Activated naive CD8-positive, alpha-beta T cell (primary cell): Measurements from ENCODE around the gene ASTN1.

Source experiments
- H3K27ac Mint-ChIP-seq: one replicate; pipeline ENCODE4 v1.8.0; 2021; ENCODE audit warnings: mixed read lengths
- H3K27me3 Mint-ChIP-seq: one replicate; pipeline ENCODE4 v1.8.0; 2021; ENCODE audit warnings: mixed read lengths
- H3K36me3 Mint-ChIP-seq: one replicate; pipeline ENCODE4 v1.8.0; 2021; ENCODE audit warnings: mixed read lengths
- H3K4me1 Mint-ChIP-seq: one replicate; pipeline ENCODE4 v1.8.0; 2021; ENCODE audit warnings: low read depth, mixed read lengths
- H3K4me3 Mint-ChIP-seq: one replicate; pipeline ENCODE4 v1.8.0; 2021; ENCODE audit warnings: mild to moderate bottlenecking, mixed read lengths
- H3K9me3 Mint-ChIP-seq: one replicate; pipeline ENCODE4 v1.8.0; 2021; ENCODE audit warnings: low read depth, mixed read lengths

ASTN1 gene

DNA sequence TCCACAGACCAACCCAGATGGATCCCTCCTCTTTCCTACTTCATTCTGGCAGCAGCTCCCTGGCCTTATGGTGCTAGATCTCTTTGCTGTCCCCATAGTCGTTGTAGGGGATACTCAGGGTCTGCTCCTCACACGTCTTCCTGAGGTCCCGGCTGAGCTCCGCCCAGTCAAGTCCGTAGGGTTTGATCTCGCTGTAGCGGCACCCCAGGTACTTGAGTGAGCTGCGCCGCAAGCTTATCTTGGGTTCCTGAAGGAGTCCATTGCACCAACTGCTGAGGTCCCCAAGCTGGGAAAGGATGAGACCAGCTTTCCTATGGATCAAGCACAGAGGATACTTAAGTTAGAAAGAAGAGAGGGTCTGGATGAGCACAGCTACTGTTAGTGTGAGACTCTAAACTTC is 300.3 kb downstream of the ASTN1 start:
- Mint-ChIP-seq H3K4me3 (no peak overlapping the region), H3K36me3 (no peaks in the 10 kb centered on the region), H3K9me3 (peaks cover 7% of the 10 kb centered on the region), H3K4me1 (no peaks in the 10 kb centered on the region), H3K27ac (no peak overlapping the region), H3K27me3 (peaks cover 3% of the 10 kb centered on the region)

DNA sequence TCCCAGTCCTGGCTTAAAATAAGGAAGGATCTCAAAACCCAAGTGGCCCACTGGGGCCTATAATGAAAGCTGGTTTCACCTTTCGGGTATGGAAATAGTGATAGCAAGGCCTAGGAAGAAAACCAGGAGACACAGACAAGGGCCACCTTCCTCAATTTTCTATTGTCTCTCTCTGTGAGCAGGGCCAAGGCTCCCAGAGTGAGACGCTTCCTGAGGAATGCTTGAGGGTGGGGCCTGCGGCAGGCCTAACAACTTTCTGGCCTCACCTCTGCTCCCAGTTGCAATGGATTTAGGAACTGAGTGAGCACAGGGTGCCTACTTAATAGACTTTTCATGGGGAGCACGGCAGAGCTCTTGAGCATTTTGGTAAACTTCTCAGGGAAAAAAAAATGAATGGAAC is 300.9 kb downstream of the ASTN1 start:
- Mint-ChIP-seq H3K4me1 (no peaks in the 10 kb centered on the region), H3K27me3 (peaks cover 3% of the 10 kb centered on the region), H3K9me3 (peaks cover 7% of the 10 kb centered on the region), H3K27ac (no peak overlapping the region), H3K4me3 (no peak overlapping the region), H3K36me3 (no peaks in the 10 kb centered on the region)

DNA sequence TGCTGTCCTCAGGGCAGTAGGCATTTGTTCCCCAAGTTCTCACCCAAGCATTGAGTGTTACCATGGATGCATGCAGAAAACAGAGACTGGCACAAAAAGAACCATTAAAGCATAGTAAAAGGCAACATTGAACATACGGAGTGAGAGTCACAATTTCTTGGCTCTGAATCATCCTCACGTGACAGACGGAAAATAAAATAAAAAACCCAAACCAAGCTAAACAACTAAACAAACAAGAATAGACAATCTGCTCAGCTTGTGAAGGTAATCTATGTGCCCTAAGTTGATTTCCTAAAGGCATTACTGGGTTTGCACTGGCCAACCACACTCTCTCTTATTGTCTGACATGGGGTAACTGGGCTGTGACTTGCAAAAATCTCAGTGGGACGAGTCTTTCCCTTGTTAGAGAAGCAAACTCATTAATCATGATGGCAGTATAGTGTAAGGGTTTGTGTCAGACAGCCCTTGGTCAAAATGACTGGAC is 306.0 kb downstream of the ASTN1 start:
- peaks cover 3% of the 10 kb centered on the region for H3K27me3 Mint-ChIP-seq
- H3K4me3 Mint-ChIP-seq: no peak overlapping the region
- H3K4me1 Mint-ChIP-seq: no peaks in the 10 kb centered on the region
- H3K27ac Mint-ChIP-seq: no peak overlapping the region
- peaks cover 7% of the 10 kb centered on the region for H3K9me3 Mint-ChIP-seq
- no peaks in the 10 kb centered on the region for H3K36me3 Mint-ChIP-seq

DNA sequence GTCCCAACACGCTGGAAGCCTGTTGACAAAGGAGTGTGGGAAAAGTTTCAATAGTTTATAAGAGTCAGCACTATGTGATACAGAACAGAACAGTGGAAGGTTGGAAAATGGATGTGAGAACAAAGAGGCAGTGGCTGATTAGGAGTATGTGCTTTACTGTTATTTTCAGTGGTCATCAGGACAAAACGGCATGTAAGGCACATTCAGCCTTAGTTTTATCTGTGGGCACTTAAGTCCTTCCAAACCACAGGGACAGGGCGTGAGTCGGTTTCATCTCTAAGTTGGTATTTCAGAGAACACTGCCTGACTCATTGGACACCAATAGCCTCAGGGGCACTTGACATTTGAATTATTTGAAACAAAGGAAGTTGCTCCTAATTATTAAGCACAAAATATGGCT is 306.9 kb downstream of the ASTN1 start:
- Mint-ChIP-seq H3K4me3 (no peak overlapping the region), H3K27me3 (peaks cover 3% of the 10 kb centered on the region), H3K27ac (no peak overlapping the region), H3K9me3 (peaks cover 7% of the 10 kb centered on the region), H3K36me3 (no peaks in the 10 kb centered on the region), H3K4me1 (no peaks in the 10 kb centered on the region)

DNA sequence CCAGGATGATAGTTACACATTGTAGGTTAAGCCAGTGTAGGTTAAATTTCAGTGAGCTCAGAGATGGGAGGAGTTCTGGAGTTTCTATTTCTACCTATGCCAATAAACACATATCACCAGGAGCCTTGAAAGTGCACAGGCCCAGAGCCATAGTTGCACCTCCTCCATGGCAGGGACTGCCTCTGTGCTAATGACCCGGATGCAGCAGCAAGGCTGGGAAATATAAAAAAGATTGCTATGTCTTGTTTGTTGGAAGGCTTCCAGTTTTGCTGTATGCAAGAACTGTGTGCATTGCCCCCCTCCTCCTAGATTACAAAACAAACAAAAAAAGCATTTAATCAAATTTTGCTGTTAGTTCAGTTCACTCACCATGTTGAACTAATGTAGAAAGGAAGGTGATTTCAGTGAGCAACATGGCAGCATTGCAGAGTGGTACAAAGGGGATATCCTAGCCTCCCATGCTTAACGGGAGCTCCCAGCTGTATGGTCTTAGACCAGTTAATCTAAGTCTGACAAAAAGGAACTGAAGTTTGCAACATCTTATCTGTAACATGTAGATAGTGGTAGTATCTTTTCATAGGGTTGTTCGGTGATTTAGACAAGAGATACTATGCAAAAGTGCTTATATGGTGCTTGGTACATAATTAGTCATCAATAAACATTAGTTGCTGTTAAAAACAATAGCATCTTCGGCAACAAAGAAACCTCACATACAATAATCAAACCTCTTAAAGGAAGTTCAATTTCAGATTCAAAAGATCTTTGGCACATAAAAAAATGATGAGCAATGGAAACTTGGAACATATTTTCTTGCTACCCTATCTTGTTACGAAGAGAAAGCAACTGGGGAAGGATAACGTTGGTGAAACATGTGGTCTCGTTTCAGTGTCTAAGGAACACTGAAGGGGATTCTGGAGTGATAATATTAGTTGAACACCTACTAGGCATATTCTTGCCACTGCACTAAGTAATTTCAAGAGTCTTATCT is 309.5 kb downstream of the ASTN1 start:
- Mint-ChIP-seq H3K27ac (no peak overlapping the region), H3K4me3 (no peak overlapping the region)

DNA sequence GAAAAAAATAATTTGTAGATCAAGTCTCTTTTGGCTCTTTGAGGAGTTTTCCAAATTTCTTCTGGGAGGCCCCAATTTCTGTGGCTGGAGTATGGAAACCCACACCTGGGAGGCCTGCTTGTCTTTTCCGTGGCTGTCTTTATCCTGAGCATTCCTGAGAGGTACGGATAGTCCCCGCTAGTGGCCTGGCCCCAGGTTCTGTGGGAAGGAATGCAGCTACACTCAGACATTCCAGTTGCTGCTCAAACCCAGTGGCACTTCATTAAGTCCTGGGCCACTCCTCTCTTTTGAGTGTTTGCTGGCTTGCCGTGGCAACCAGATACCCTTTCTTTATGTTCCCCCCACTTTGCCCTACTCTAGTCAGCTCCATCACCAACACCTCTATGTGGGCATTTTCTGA is 310.4 kb downstream of the ASTN1 start:
- Mint-ChIP-seq H3K27ac (no peak overlapping the region), H3K9me3 (no peaks in the 10 kb centered on the region), H3K4me3 (no peak overlapping the region), H3K36me3 (no peaks in the 10 kb centered on the region), H3K27me3 (peaks cover 2% of the 10 kb centered on the region), H3K4me1 (no peaks in the 10 kb centered on the region)

More for the DNA sequence above, 309.5 kb downstream of the ASTN1 start:
- H3K27me3 Mint-ChIP-seq: peaks cover 5% of the 10 kb centered on the region
- H3K4me1 Mint-ChIP-seq: no peaks in the 10 kb centered on the region
- no peaks in the 10 kb centered on the region for H3K9me3 Mint-ChIP-seq
- H3K36me3 Mint-ChIP-seq: no peaks in the 10 kb centered on the region

DNA sequence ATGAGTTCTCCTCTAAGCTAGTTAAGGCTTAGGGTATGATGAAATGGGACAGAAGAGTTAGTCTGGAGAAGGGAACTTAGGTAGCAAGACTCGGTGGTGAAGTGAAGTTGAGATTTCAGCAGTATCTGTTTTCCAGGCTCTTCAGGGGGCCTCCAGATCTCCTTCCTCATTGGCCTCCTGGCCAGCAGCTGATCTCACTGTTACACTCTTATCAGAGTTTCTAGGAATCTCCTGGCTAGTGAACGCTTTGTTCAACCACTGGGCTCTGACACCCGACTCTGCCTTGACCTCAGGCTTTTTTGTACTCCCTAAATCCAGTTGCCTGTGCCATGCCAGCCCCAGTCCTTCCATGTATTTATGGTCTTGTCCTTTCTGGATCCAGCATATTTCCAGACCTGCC is 311.0 kb downstream of the ASTN1 start:
- H3K27me3 Mint-ChIP-seq: peaks cover 2% of the 10 kb centered on the region
- H3K9me3 Mint-ChIP-seq: no peaks in the 10 kb centered on the region
- H3K4me3 Mint-ChIP-seq: no peak overlapping the region
- H3K4me1 Mint-ChIP-seq: no peaks in the 10 kb centered on the region
- no peak overlapping the region for H3K27ac Mint-ChIP-seq
- no peaks in the 10 kb centered on the region for H3K36me3 Mint-ChIP-seq

DNA sequence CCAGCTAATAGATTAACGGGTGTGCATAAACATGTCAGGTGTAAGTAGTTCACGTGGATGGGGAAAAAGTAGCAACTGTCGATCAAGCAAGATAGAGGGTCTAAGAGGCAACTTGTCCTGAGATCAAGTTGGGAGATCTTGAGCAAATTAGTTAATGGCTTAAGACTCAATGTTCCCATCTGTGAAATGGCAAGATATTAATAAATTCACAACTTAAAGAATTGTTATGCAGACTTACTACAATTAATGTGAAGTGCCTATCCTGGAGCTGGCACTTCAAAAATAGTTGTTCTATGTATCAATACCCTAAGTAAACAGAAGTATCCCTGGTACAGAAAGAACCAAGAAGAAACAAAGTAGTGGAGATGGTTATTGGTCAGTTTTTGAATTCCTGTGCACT is 312.4 kb downstream of the ASTN1 start:
- Mint-ChIP-seq H3K36me3 (no peaks in the 10 kb centered on the region), H3K9me3 (no peaks in the 10 kb centered on the region), H3K27me3 (peaks cover 2% of the 10 kb centered on the region), H3K4me3 (no peak overlapping the region), H3K4me1 (no peaks in the 10 kb centered on the region), H3K27ac (no peak overlapping the region)

DNA sequence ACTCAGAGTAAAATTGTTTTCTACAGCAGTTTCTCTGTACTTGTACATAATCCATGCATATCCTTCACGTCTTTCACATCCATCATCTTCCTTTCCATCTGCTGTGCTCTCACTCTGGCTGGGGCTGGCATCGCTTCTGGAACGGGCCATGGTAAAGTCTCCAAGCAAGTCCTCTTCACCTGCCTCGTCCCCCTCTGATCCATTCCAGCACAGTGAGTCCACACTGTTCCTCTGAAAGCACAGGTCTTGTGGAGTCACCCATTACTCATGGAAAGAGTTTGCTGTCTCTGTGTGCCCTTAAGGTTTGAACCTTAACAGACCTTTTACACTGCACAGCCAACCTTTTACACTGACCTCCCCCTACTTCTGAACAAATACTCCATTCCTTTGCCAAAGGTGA is 313.6 kb downstream of the ASTN1 start:
- no peaks in the 10 kb centered on the region for H3K9me3 Mint-ChIP-seq
- H3K4me1 Mint-ChIP-seq: no peaks in the 10 kb centered on the region
- no peak overlapping the region for H3K27ac Mint-ChIP-seq
- H3K4me3 Mint-ChIP-seq: no peak overlapping the region
- H3K36me3 Mint-ChIP-seq: no peaks in the 10 kb centered on the region
- H3K27me3 Mint-ChIP-seq: peaks cover 2% of the 10 kb centered on the region

DNA sequence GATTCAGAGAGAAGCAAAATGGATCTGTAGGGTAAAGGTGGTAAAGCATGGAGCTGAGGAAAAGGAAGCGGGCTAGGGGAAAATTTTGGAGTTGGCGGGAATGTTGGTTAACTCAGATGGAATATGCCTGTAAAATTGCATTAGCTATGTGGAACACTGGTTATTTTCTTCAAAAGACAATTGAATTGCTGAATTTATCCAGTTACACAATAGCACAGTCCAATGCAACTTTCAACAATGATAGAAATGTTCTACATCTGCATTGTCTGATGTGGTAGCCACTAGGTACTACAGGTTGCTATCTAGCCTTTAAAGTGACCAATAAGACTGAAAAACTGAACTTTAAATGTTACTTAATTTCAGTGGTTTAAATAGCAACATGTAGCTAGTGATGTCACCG is 315.2 kb downstream of the ASTN1 start:
- Mint-ChIP-seq H3K9me3 (no peaks in the 10 kb centered on the region), H3K4me3 (no peak overlapping the region)

DNA sequence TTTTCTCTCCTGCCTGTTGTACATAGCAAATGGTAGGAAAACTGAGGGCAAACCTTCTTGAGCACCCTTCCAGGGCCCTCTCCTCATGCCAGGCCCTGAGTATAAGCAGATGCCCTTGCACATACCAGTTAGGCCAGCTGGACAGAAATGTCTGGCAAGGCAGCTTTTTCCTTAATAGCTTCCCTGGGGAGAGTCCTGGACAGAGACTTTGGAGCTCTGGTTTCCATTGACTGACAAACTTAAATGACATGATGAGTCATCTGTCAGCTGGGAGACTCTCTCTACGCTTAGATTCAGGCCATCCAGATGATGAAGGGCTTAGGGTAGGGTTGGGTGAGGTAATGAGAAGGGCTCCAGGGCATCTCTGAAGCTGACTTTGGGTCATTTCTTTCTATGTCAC is 317.5 kb downstream of the ASTN1 start:
- H3K27ac Mint-ChIP-seq: no peak overlapping the region
- no peaks in the 10 kb centered on the region for H3K9me3 Mint-ChIP-seq
- no peaks in the 10 kb centered on the region for H3K4me1 Mint-ChIP-seq
- peaks cover 4% of the 10 kb centered on the region for H3K27me3 Mint-ChIP-seq
- H3K4me3 Mint-ChIP-seq: no peak overlapping the region
- H3K36me3 Mint-ChIP-seq: no peaks in the 10 kb centered on the region

More for the DNA sequence above, 315.2 kb downstream of the ASTN1 start:
- H3K27ac Mint-ChIP-seq: no peak overlapping the region
- no peaks in the 10 kb centered on the region for H3K36me3 Mint-ChIP-seq
- H3K4me1 Mint-ChIP-seq: no peaks in the 10 kb centered on the region
- peaks cover 2% of the 10 kb centered on the region for H3K27me3 Mint-ChIP-seq

DNA sequence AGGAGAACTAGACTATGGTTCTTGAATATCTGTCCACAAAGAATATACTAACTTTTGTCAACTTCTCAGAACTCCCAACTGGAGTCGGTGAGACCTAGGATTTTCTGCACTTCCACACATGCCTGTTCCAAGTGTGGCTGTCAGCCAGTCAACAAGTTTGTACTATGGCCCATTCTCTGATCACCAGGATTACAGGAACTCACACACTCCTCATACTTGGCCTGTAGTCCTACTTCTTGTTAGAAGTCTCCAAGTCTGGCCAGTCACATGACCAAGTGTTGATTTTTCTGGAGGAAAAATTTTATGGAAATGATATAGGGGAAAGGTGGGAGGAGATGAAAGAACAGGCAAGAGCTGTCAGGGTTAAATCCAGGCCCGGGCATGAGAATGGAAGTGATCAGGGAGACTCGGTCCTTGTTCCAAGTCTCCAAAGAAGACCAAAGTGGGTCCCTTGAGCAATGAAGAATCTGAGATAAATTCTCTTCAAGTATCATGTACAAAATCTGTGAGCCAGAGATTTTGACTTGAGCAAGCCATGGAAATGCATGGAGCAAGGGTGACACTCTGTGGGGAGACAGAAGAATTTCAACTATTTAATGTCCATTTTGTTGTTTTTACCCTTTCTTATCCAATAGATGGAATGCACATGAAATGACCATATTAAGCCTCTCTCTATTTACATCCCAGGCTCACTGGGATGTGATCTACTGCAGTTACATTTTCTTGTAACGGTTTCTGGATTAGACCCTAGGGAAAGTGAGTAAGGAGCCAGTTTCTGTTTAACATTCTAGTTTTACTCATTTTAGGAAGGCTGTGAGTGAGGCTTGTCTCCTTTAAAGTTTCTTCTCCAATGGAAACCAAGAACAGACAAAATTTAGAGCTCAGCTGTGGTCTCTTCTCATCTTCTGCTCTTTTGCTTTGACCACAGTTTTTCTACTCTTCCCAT is 320.9 kb downstream of the ASTN1 start:
- Mint-ChIP-seq H3K4me1 (no peaks in the 10 kb centered on the region), H3K4me3 (no peak overlapping the region), H3K9me3 (no peaks in the 10 kb centered on the region), H3K27me3 (peaks cover 2% of the 10 kb centered on the region), H3K27ac (no peak overlapping the region), H3K36me3 (no peaks in the 10 kb centered on the region)

DNA sequence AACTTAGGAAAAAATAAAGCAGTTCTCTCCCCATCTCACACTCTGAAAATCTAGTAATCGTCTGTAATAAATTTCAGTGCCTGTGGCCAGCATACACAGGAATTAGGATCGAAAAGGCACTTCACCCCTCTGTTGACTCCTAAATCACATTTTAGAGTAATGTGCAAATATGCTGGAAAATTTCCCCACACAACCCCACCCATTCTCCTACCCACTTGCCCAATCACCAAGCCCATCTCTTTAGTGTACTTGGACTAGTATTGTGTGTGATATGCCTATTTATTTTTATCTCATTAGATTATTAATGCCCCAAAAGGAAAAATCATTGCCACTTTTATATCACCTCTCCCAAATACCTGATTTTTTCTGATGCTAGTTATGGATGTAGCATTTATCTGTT is 323.3 kb downstream of the ASTN1 start:
- no peaks in the 10 kb centered on the region for H3K9me3 Mint-ChIP-seq
- H3K4me3 Mint-ChIP-seq: no peak overlapping the region
- H3K27me3 Mint-ChIP-seq: peaks cover 2% of the 10 kb centered on the region
- no peaks in the 10 kb centered on the region for H3K4me1 Mint-ChIP-seq
- no peak overlapping the region for H3K27ac Mint-ChIP-seq
- H3K36me3 Mint-ChIP-seq: no peaks in the 10 kb centered on the region

DNA sequence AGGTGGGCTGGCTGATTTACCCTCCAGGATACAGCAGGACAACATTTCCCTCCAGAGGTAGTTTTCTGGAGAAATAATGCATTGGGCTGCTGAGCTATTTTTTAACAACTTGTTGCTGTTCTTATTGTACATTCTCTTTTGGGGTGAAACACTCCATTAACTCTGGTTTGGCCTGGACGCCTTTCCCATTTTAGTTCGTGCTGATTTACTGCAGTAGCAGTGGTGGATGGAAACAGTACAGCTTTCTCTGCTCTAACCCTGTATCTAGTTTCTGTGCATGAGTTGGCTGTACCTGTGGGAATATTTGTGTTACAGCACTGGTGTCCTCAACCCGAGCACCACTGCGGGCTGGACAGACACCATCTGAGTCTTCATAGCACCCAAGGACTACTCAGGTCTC is 325.3 kb downstream of the ASTN1 start:
- no peak overlapping the region for H3K4me3 Mint-ChIP-seq
- H3K4me1 Mint-ChIP-seq: no peaks in the 10 kb centered on the region
- H3K27me3 Mint-ChIP-seq: peaks cover 2% of the 10 kb centered on the region
- H3K9me3 Mint-ChIP-seq: no peaks in the 10 kb centered on the region
- no peak overlapping the region for H3K27ac Mint-ChIP-seq
- H3K36me3 Mint-ChIP-seq: no peaks in the 10 kb centered on the region
